Amniotic stem cell (primary cell): ENCODE measurements around the gene BMPR1B.
"Not testable (repeated sequence)": the region's sequence is repeated elsewhere in the genome, so short reads cannot be mapped to it uniquely, and the experiment has no call there.

Experiments
- DNase-seq: peaks from one replicate; lab custom pipeline; 2025; lab: John Stamatoyannopoulos, UW

The BMPR1B gene

DNA sequence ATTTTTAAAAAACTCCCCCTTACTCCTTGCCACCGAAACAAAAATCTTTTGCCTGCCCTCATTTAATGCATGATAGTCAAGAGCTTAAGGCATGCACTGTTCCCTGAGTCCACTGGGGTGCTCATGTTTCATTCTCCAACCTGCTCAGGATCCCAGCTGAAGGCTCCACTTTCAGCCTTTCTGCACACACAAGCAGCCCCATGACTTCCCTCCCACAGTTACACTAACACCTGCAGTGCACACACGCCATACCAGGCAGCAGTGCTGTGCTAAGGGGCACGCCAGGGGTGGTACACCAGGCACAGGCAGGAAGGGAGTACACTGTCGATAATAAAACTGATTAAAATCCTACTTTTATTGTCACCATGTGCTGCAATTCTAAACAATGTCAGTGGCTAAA lies 385.2 kb downstream of the BMPR1B start:
- no peak for DNase-seq

DNA sequence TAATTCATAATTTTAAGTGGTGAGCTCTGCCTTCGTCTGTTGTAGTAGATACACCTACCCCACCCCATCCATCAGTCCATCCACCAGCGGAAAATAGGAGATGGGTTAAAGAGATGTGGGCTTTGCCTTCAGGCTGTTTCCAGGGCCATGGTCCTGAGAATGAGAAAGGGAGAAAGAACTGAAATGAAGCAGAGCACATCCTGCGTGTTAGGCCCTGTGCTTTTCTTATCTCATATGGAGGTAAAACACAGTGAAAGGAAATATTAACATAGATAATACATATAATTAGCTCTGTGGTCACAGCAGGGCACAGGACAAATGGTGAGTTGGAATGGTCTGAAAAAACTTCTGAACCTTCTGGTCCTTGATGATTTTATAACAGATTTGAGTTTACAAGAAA lies 393.5 kb downstream of the BMPR1B start:
- DNase-seq, result no peak

DNA sequence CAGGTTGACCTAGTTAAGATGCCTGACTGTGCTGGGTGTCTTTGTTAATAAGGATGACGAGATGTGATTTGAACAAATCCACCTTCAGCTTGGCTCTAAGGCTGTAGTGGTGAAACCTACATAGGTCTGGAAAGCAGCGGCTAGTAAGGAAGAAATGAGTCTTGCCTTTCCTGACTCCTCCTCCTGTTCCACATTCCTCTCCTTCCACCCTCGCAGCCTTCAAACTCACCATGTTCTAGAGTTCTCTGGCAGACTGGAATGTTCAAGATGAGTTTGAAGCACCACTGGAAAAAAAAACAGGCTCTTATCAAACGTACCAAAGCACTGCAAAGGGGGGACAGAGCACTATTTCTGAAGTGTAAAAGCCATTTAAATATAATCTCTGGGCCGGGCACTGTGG lies 395.4 kb downstream of the BMPR1B start:
- no peak for DNase-seq

DNA sequence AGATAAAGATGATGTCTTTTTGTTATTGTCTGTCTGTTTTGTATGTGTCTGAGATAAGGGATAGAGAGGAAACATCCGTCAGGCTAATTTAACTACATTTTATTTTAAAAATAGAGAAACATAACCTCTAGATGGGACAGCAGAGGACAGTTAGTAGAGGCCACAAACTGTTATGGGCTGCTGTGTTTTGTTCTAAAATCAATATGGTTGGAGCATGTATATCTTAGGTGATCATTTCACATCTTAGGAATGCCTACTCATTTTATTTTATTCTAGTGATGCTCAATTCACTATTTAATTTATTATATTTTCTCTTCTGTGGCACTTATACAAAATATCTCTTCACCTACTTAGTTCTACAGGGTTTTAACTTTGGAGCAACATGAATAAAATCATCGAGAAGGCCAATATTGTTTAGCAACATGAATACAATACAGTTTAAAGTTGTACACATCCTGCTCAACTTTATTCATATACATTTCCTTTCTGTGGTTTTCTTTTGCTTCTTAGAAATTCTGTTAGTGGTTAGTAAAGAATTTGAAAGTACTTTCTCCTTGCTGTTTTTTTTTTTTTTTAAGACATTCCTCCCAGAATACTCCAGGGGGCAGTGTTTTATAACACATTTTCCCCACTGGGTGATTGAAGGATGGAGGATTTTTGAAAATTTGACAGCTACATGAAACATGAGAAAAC lies 398.1 kb downstream of the BMPR1B start:
- DNase-seq, result peak; percentile 4

DNA sequence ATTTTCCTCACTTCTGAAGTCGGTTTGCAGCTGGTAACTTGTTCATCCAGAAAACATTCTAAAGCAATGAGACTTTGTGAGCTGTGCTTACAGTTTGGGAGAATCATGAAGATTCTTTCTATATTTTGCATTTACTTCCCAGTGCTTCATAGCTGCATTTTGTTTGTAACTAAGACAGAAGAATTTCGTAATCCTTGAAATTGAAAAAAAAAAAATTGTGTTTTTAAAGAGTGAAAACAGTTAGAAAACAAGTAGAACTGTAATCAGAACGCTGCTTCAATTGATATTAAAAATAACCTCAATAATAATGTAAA lies 398.7 kb downstream of the BMPR1B start:
- DNase-seq, result no peak

DNA sequence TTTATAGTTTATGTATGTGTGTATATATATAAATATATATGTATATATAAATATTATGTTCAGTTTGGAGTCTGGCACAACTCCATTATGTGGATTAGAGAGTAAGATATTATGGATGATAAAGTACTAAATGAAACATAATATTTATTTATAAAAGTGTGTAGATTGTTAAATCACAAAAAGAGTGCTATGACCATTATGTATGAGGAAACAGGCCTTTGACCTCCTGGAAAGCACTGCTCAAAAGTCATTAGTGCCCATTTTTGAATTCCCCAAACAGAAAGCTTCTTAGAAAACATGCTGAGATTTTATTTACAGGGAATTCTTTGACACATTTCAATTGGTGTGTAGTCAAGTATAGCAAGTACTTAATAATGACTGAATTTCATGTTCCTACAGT lies 399.8 kb downstream of the BMPR1B start:
- no peak for DNase-seq

DNA sequence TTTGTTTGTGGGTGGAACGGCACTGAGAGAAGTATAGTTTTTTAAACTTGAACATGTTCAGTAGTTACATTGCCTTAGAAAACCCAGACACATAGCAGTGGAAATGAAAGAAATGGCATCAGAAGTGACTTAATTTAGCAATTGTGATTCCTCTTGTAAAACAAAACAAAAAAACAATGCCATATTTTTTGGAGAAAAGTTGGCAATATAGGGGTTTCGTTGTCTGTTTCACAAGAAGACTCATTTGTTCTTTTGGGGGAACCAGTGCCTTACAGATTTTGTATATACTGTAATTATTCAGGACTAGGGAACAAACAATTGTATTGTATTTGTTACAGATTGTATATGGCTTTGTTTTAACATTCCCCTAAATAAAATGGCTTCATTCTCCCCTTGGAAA lies 400.3 kb downstream of the BMPR1B start:
- no peak for DNase-seq

DNA sequence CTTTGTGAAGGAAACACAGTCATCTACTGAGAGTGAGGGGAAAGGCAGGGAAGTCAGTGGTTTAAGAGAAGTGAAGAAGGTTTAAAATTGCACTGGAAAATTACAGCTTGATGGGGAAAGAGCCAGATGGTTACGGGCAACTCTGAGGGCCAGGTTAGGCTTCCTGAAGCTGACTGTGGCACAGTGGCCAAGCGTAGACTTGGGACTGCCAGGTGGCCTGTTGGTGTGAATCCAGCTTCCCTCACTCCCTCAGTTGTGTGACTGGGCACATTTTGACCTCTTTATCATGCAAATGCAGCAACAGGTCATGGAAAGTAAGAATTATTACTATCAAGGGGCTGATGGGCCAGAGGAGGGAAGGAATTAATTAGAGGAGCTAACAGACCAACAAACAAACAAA lies 400.9 kb downstream of the BMPR1B start:
- DNase-seq, result no peak

DNA sequence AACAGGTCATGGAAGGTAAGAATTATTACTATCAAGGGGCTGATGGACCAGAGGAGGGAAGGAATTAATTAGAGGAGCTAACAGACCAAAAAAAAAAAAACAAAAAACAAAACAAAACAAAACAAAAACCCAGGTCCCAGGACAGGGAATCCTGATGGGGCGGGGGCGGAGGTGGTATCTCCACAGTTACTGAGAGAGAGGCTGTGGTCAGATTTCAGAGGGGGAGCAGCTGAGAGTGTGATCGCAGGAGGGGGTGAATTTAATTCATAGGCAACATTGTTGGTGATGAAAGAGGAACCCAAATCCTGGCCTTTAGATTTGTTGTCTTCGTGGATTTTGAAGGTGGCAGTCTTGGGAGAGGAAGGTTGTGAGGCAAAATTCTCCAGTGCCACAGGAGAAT lies 401.6 kb downstream of the BMPR1B start:
- DNase-seq, result no peak

DNA sequence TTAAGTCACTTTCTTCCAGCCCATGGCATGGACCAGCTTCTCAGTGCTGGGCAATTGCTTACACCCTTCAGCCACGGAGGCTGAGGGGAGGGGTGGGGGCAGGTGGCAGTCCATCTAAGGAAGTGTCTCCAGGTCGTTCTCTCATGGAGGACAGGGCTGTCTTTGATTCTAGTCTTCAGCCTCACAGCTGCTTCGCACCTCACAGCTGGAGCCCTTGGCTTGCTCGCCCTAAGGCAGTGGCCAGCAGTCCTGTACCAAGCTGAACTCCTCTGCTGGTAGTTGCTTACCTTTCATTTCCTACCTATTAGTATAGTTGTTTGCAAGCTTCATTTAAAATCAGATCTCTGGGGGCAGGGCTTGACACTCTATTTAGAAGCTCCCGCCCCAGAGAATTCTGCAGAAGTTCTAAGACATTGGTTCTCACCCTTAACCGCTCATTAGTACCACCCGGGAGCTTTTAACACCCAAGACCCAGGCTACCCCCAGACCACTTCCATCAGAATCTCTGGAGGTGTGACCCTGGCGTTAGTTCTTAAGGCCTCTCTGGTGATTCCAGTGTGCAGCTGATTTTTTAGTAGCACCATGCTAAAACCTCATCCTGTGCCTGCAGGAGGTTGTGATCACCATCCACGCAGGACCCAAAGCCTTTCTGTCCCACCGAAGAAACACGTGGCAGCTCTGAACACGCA lies 404.2 kb downstream of the BMPR1B start:
- no peak for DNase-seq

DNA sequence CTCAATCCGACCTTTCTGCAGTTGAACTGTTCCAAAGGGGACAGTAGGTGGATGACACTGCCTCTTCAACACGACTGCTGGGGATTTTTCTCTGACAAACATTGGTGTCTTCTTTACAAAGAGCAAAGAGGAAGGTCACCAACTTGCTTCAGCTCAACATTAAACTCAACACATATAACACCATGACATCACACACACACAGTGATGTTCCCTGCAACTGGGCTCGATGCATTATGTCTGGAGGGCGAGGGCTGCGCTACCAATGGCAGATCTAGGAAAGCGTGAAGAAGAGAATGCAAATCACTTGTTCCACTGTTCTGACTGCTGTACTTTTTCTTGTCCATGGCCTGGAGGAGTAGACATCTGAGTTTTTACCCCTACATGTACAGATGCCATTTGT lies 405.1 kb downstream of the BMPR1B start:
- no peak for DNase-seq

DNA sequence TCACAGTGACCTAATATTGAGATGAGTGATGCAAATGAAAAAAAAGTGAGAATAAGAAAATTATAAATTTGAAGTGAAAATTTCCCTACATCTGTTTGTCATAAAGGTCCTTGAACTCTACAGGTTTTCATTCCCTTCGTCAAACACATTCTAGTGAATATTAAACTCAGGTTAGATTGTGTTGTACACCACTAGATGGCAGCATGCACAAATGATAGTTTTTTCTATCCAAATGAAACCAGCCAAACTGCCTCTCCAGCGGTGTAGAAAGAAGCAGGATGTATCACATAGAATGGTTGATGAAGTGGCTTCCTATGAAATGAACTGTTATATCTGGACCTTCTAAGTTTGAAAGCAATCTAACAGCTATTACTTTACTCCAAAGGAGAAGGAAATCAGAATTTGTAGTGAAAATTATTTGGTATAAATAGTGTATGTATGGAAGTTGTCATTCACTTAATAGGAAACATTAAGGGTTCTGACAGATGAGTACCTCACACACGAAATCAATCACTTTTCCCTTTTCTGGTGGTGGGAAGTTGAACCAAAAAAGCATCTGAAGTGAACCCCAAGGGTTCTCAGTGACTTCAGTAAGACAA lies 408.3 kb downstream of the BMPR1B start:
- DNase-seq, result peak; percentile 73

DNA sequence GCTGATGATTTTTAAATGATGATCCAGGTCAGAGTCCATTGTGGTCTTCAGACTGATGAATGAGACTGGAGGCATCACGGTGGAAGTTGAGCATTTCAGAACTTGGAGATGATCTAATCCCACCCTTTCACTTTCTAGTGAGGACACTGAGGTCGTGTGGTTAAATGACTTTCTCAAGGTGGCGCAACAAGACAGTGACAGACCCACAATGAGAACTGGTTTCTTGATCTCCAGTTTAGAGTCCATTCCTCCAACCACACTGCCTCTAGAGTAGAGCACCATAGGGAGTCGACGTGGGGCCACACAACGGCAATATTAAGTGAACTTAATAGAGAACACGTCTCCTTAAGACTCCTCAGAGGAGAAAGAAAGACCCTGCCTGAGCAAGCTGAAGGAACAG lies 410.1 kb downstream of the BMPR1B start:
- no peak for DNase-seq

DNA sequence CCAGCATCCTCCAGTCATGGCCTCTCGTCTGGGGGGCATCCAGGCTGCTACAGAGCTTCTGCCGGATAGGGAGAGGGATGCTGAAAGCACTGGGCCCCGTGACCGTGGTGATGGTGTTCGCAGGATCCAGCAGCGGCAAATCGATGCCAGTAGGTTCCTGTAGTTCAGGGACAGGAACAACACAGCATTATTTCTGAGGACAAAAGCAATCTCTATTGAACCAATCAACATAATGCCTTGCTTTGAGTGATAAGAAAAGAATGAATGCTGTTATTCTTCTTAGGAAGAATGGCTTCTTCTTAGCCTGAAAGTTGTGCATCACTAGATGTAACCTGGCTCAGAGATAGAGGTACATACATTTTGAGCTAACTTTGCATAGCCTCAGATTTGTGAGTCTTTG lies 412.4 kb downstream of the BMPR1B start:
- DNase-seq, result no peak

DNA sequence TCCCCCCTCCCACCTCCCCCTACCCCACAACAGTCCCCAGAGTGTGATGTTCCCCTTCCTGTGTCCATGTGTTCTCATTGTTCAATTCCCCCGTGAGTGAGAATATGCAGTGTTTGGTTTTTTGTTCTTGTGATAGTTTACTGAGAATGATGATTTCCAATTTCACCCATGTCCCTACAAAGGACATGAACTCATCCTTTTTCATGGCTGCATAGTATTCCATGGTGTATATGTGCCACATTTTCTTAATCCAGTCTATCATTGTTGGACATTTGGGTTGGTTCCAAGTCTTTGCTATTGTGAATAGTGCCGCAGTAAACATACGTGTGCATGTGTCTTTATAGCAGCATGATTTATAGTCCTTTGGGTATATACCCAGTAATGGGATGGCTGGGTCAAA lies 413.6 kb downstream of the BMPR1B start:
- not testable (repeated sequence) for DNase-seq

DNA sequence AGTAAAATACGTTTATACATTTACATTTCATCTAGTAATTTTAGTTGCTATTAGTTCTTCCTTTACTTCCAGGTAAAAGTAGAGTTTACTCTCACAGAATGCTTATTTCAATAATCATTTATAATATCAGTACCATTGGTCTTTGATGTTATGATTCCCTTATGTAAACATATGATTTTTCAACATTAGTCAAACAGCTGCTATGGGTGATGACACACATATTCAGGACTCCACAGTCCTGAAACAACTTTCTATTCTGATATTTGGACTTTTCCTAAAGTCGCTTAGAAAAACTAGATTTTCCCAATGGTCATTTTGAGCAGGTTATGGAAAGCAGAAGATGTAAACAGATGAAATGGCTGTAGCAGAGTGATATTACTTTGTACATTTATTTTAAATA lies 421.2 kb downstream of the BMPR1B start:
- DNase-seq, result no peak

DNA sequence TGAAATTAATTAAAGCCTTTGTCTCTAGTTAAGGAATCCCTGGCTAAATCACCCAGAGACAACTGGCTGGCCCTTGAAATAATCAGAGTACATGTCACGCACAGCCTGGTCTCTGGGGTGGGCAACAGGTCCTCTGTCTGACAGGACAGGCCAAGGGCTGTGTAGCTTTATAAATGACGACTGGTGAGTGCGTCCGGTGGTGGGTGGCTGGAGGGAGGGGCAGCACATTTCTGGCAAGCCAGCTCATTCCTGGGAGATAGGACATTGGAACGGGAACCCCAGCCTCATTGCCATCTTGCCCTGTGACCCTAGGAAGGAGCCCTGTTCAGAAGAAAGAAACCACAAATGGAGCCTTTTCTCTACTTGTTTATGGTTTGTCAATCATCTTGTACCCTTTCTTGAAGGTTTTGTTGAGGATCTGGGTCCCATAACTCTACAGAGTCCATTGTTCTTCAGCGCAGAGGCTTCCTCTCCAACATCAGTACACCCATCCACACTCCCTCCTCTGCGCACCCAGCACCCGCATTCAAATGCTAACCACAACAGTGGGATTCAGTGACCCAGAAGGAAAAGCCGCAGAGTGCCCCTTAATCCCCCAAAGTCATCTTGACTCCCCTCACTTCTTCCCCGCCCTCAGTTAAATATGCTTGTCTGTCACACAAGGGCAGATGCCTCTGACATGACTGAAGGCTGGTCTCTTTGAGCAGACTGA lies 422.9 kb downstream of the BMPR1B start:
- no peak for DNase-seq

DNA sequence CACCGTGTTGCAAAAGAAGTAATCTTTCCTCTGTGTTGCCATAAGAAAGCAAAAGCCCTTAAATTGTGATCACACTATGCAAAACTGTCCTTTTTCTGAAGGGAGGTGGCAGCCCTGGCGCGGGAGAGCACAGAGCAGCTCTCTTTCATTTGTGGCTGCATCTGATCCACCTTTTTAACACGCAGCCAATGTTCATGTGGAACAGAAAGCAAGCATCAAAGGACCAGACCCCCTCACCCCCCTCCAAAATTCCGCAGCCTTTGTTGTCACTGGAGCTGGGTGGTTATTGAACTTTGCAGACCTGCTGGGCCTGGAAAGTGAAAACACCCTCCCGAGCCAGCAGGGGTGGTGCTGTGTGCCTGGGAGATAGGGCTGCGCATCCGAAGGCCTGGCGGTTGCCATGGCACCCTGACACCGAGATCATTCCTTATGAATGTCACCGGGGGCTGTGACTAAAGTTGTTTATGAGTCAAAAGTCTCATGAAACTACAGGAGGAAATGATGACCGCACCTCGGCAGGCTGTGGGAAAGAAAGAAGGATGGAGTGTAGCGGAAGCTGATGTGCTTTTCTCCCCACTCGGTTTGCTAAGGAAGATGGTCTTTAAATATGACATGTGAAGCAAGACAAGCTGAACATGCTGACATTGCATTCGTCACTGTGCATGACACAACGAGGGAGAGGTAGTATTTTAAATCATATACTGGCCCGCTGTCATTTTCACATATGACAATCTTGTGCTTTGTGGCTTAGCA lies 423.7 kb downstream of the BMPR1B start:
- no peak for DNase-seq

DNA sequence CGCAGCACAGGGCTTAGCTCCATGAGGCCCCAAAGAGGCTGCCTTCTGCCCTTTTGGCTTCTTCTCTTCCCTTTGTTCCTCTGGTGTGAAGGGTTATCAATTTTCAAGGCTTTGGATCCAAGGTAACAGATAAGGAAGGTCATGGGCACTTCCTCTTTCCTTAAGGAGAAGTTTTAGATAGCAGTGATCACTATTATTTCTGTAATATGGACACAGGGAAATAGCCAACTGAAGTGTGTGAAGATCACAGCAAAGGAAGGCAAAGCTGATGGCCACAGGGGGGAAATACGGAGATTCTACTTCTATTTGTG lies 424.2 kb downstream of the BMPR1B start:
- DNase-seq, result no peak

DNA sequence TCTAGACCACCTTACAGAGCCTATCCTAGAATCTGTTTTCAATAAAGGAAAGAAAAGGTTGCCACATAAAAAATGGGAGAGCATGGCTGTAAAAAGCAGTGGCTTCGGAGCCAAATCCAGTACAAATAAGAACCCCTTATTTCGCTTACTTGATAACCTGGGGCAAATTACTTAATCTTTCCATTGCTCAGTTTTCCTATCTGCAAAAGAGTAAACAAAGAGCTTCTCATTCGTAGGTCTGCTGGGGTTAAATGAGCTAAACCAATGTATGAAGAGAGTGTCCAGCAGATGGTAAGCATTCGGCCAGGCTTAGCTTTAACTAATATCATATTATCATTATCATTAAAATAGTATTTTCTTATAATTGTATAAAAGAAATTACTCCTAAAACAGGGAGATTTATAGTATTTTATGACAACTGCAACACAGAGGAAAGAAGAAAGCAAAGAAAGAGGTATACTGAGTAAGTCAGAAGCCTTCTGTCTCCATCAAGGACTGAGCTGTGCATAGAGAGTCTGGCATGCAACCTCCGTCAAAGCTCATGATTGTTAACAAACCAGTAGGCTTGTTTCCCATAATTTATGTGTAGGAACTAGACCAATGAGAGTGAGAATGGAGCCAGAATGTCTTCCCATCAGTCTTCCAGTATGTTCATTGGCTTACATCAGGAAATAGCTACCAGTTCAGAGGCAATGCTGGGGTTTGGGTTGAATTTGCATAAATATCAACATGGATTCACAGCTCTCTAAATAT lies 426.1 kb downstream of the BMPR1B start:
- no peak for DNase-seq

DNA sequence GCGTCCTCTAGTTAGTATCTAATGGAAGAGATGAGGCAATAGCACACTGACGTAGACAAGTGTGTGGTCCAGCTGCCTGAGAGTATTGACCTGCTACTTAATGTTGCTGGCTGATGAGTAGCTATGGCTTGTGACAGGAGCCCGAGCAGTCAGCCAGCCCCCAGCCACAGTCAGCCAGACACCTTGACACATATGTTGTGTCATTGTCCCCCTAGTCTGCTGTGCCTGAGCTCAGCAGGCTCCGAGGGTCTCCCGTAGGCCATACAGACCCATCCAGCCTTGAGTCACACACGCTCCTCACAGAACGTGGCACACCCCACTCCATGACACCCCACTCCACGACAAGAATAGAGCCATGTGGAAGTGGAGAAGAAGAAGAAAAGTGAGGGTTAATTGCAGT lies 428.9 kb downstream of the BMPR1B start:
- no peak for DNase-seq
